Measurements from ENCODE around the gene KAZN. TPM values are rescaled to one million over a fixed set of nuclear protein-coding genes. Genes with fewer than 3 reads are reported as not detected.

The KAZN gene
- polyA plus RNA-seq, 4 donors, result 3.0 to 39.5 (median 4.4) TPM

GRCh38 chr1:14844923-14845617 lies 246.6 kb downstream of the KAZN start:
- no peak for DNase-seq
- H3K27ac ChIP-seq (ENCODE audit: low read depth in 1 of 3, low read length in 2 of 3), result no peak overlapping the region
- peaks cover 0 to 18% of the 10 kb centered on the region in 2 donors for H3K9me3 ChIP-seq (ENCODE audit: control insufficient read depth in 2 of 2, insufficient read depth in 1 of 2, low read depth in 1 of 2, low read length in 1 of 2)
- H3K36me3 ChIP-seq (ENCODE audit: control insufficient read depth in 3 of 3, insufficient read depth in 2 of 3, low read depth in 1 of 3, low read length in 3 of 3), result no peaks in the 10 kb centered on the region
- no peak for FAIRE-seq
- WGBS, 3 donors, result 86 to 96% (median 90%) methylated on average over 2 of the region's 2 CpGs
- H3K27me3 ChIP-seq (ENCODE audit: control insufficient read depth in 3 of 3, insufficient read depth in 3 of 3, low read length in 3 of 3), result no peaks in the 10 kb centered on the region
- no peaks in the 10 kb centered on the region for H3K4me1 ChIP-seq (ENCODE audit: control insufficient read depth in 3 of 3, insufficient read depth in 2 of 3, low read depth in 1 of 3, low read length in 2 of 3)
- no peak overlapping the region for H3K4me3 ChIP-seq (ENCODE audit: low read depth in 1 of 3, low read length in 3 of 3)

GRCh38 chr1:14845851-14846250 lies 247.4 kb downstream of the KAZN start:
- no peak for DNase-seq
- Histone ChIP-seq H3K4me3 (ENCODE audit: low read depth in 1 of 3, low read length in 3 of 3) (no peak overlapping the region), H3K27me3 (ENCODE audit: control insufficient read depth in 3 of 3, insufficient read depth in 3 of 3, low read length in 3 of 3) (no peaks in the 10 kb centered on the region), H3K36me3 (ENCODE audit: control insufficient read depth in 3 of 3, insufficient read depth in 2 of 3, low read depth in 1 of 3, low read length in 3 of 3) (no peaks in the 10 kb centered on the region), H3K27ac (ENCODE audit: low read depth in 1 of 3, low read length in 2 of 3) (no peak overlapping the region), H3K9me3 (ENCODE audit: control insufficient read depth in 2 of 2, insufficient read depth in 1 of 2, low read depth in 1 of 2, low read length in 1 of 2) (peaks cover 0 to 18% of the 10 kb centered on the region in 2 donors), H3K4me1 (ENCODE audit: control insufficient read depth in 3 of 3, insufficient read depth in 2 of 3, low read depth in 1 of 3, low read length in 2 of 3) (no peaks in the 10 kb centered on the region)
- no peak for FAIRE-seq
- 66 to 76% (median 70%) methylated on average over 5 of the region's 5 CpGs for WGBS, 3 donors

- H3K27me3 ChIP-seq (ENCODE audit: control insufficient read depth in 3 of 3, insufficient read depth in 3 of 3, low read length in 3 of 3), result no peaks in the 10 kb centered on the region
- 75 to 81% (median 80%) methylated on average over 4 of the region's 4 CpGs for WGBS, 3 donors
- H3K4me1 ChIP-seq (ENCODE audit: control insufficient read depth in 3 of 3, insufficient read depth in 2 of 3, low read depth in 1 of 3, low read length in 2 of 3), result no peaks in the 10 kb centered on the region
- H3K9me3 ChIP-seq (ENCODE audit: control insufficient read depth in 2 of 2, insufficient read depth in 1 of 2, low read depth in 1 of 2, low read length in 1 of 2), result peaks cover 0 to 13% of the 10 kb centered on the region in 2 donors
- no peak for FAIRE-seq
- no peak for DNase-seq
- no peak overlapping the region for H3K27ac ChIP-seq (ENCODE audit: low read depth in 1 of 3, low read length in 2 of 3)
- no peaks in the 10 kb centered on the region for H3K36me3 ChIP-seq (ENCODE audit: control insufficient read depth in 3 of 3, insufficient read depth in 2 of 3, low read depth in 1 of 3, low read length in 3 of 3)
- H3K4me3 ChIP-seq (ENCODE audit: low read depth in 1 of 3, low read length in 3 of 3), result no peak overlapping the region
These were observed 248.2 kb downstream of the KAZN start for GRCh38 chr1:14846688-14847087.

GRCh38 chr1:14848203-14848602 lies 249.7 kb downstream of the KAZN start:
- WGBS, 3 donors, result 85 to 91% (median 87%) methylated on average over 6 of the region's 6 CpGs
- no peaks in the 10 kb centered on the region for H3K4me1 ChIP-seq (ENCODE audit: control insufficient read depth in 3 of 3, insufficient read depth in 2 of 3, low read depth in 1 of 3, low read length in 2 of 3)
- peaks cover 0 to under 1% of the 10 kb centered on the region in 2 donors for H3K9me3 ChIP-seq (ENCODE audit: control insufficient read depth in 2 of 2, insufficient read depth in 1 of 2, low read depth in 1 of 2, low read length in 1 of 2)
- H3K36me3 ChIP-seq (ENCODE audit: control insufficient read depth in 3 of 3, insufficient read depth in 2 of 3, low read depth in 1 of 3, low read length in 3 of 3), result no peaks in the 10 kb centered on the region
- DNase-seq (no peak), FAIRE-seq (no peak)
- H3K27ac ChIP-seq (ENCODE audit: low read depth in 1 of 3, low read length in 2 of 3), result no peak overlapping the region
- H3K4me3 ChIP-seq (ENCODE audit: low read depth in 1 of 3, low read length in 3 of 3), result no peak overlapping the region
- H3K27me3 ChIP-seq (ENCODE audit: control insufficient read depth in 3 of 3, insufficient read depth in 3 of 3, low read length in 3 of 3), result no peaks in the 10 kb centered on the region

GRCh38 chr1:14848625-14849024 lies 250.1 kb downstream of the KAZN start:
- Histone ChIP-seq H3K4me3 (ENCODE audit: low read depth in 1 of 3, low read length in 3 of 3) (no peak overlapping the region), H3K27me3 (ENCODE audit: control insufficient read depth in 3 of 3, insufficient read depth in 3 of 3, low read length in 3 of 3) (no peaks in the 10 kb centered on the region), H3K27ac (ENCODE audit: low read depth in 1 of 3, low read length in 2 of 3) (no peak overlapping the region), H3K36me3 (ENCODE audit: control insufficient read depth in 3 of 3, insufficient read depth in 2 of 3, low read depth in 1 of 3, low read length in 3 of 3) (no peaks in the 10 kb centered on the region), H3K4me1 (ENCODE audit: control insufficient read depth in 3 of 3, insufficient read depth in 2 of 3, low read depth in 1 of 3, low read length in 2 of 3) (no peaks in the 10 kb centered on the region), H3K9me3 (ENCODE audit: control insufficient read depth in 2 of 2, insufficient read depth in 1 of 2, low read depth in 1 of 2, low read length in 1 of 2) (no peaks in the 10 kb centered on the region)
- DNase-seq, result no peak
- 74 to 88% (median 85%) methylated on average over 17 of the region's 17 CpGs for WGBS, 3 donors
- FAIRE-seq, result no peak

GRCh38 chr1:14849038-14849437 lies 250.6 kb downstream of the KAZN start:
- Histone ChIP-seq H3K36me3 (ENCODE audit: control insufficient read depth in 3 of 3, insufficient read depth in 2 of 3, low read depth in 1 of 3, low read length in 3 of 3) (no peaks in the 10 kb centered on the region), H3K4me1 (ENCODE audit: control insufficient read depth in 3 of 3, insufficient read depth in 2 of 3, low read depth in 1 of 3, low read length in 2 of 3) (no peaks in the 10 kb centered on the region), H3K27ac (ENCODE audit: low read depth in 1 of 3, low read length in 2 of 3) (no peak overlapping the region), H3K9me3 (ENCODE audit: control insufficient read depth in 2 of 2, insufficient read depth in 1 of 2, low read depth in 1 of 2, low read length in 1 of 2) (no peaks in the 10 kb centered on the region), H3K27me3 (ENCODE audit: control insufficient read depth in 3 of 3, insufficient read depth in 3 of 3, low read length in 3 of 3) (no peaks in the 10 kb centered on the region), H3K4me3 (ENCODE audit: low read depth in 1 of 3, low read length in 3 of 3) (no peak overlapping the region)
- DNase-seq (no peak), FAIRE-seq (no peak)
- 76 to 89% (median 88%) methylated on average over 8 of the region's 8 CpGs for WGBS, 3 donors

- DNase-seq (peak in 1 of 2 donors; percentile 16), FAIRE-seq (no peak)
- no peak overlapping the region for H3K4me3 ChIP-seq (ENCODE audit: low read depth in 1 of 3, low read length in 3 of 3)
- no peaks in the 10 kb centered on the region for H3K36me3 ChIP-seq (ENCODE audit: control insufficient read depth in 3 of 3, insufficient read depth in 2 of 3, low read depth in 1 of 3, low read length in 3 of 3)
- 46 to 64% (median 54%) methylated on average over 5 of the region's 5 CpGs for WGBS, 3 donors
- H3K27ac ChIP-seq (ENCODE audit: low read depth in 1 of 3, low read length in 2 of 3), result no peak overlapping the region
- H3K27me3 ChIP-seq (ENCODE audit: control insufficient read depth in 3 of 3, insufficient read depth in 3 of 3, low read length in 3 of 3), result peaks cover 0 to 2% (median 0%) of the 10 kb centered on the region in 3 donors
- no peaks in the 10 kb centered on the region for H3K9me3 ChIP-seq (ENCODE audit: control insufficient read depth in 2 of 2, insufficient read depth in 1 of 2, low read depth in 1 of 2, low read length in 1 of 2)
- no peaks in the 10 kb centered on the region for H3K4me1 ChIP-seq (ENCODE audit: control insufficient read depth in 3 of 3, insufficient read depth in 2 of 3, low read depth in 1 of 3, low read length in 2 of 3)
These were observed 252.1 kb downstream of the KAZN start for GRCh38 chr1:14850563-14850962.

GRCh38 chr1:14851760-14852159 lies 253.3 kb downstream of the KAZN start:
- no peaks in the 10 kb centered on the region for H3K9me3 ChIP-seq (ENCODE audit: control insufficient read depth in 2 of 2, insufficient read depth in 1 of 2, low read depth in 1 of 2, low read length in 1 of 2)
- WGBS, 3 donors, result 70 to 84% (median 72%) methylated on average over 9 of the region's 9 CpGs
- peak; percentile 21 to 38 for DNase-seq
- H3K4me3 ChIP-seq (ENCODE audit: low read depth in 1 of 3, low read length in 3 of 3), result no peak overlapping the region
- no peak overlapping the region for H3K27ac ChIP-seq (ENCODE audit: low read depth in 1 of 3, low read length in 2 of 3)
- H3K4me1 ChIP-seq (ENCODE audit: control insufficient read depth in 3 of 3, insufficient read depth in 2 of 3, low read depth in 1 of 3, low read length in 2 of 3), result no peaks in the 10 kb centered on the region
- H3K36me3 ChIP-seq (ENCODE audit: control insufficient read depth in 3 of 3, insufficient read depth in 2 of 3, low read depth in 1 of 3, low read length in 3 of 3), result no peaks in the 10 kb centered on the region
- no peak for FAIRE-seq
- peaks cover 0 to 2% (median 0%) of the 10 kb centered on the region in 3 donors for H3K27me3 ChIP-seq (ENCODE audit: control insufficient read depth in 3 of 3, insufficient read depth in 3 of 3, low read length in 3 of 3)

GRCh38 chr1:14852291-14852690 lies 253.8 kb downstream of the KAZN start:
- H3K27me3 ChIP-seq (ENCODE audit: control insufficient read depth in 3 of 3, insufficient read depth in 3 of 3, low read length in 3 of 3), result peaks cover 0 to 2% (median 0%) of the 10 kb centered on the region in 3 donors
- no peaks in the 10 kb centered on the region for H3K9me3 ChIP-seq (ENCODE audit: control insufficient read depth in 2 of 2, insufficient read depth in 1 of 2, low read depth in 1 of 2, low read length in 1 of 2)
- 76 to 85% (median 83%) methylated on average over 9 of the region's 9 CpGs for WGBS, 3 donors
- no peak for DNase-seq
- H3K4me3 ChIP-seq (ENCODE audit: low read depth in 1 of 3, low read length in 3 of 3), result no peak overlapping the region
- H3K27ac ChIP-seq (ENCODE audit: low read depth in 1 of 3, low read length in 2 of 3), result no peak overlapping the region
- no peak for FAIRE-seq
- H3K36me3 ChIP-seq (ENCODE audit: control insufficient read depth in 3 of 3, insufficient read depth in 2 of 3, low read depth in 1 of 3, low read length in 3 of 3), result no peaks in the 10 kb centered on the region
- no peaks in the 10 kb centered on the region for H3K4me1 ChIP-seq (ENCODE audit: control insufficient read depth in 3 of 3, insufficient read depth in 2 of 3, low read depth in 1 of 3, low read length in 2 of 3)

Data from small intestine (tissue), 7 donors.